HepG2 (cell line): ENCODE results near the gene JUND. TPM values are rescaled to one million over a fixed set of nuclear protein-coding genes. Genes with fewer than 3 reads are reported as not detected.
A peak's percentile ranks its signal among the peaks of the same experiment; 100 is the strongest.

Experiments used
- ATM ChIP-seq: fragments of 450-650 bp; IDR thresholded peaks from 2 replicates; pipeline ENCODE4 v1.7.1; 2017; ENCODE audit warnings: mild to moderate bottlenecking, borderline replicate concordance
- HIC2 ChIP-seq: sonication (generic); formaldehyde crosslinking; IDR thresholded peaks from 2 replicates; pipeline ENCODE4 v1.9.0; 2022; ENCODE audit warnings: low read depth, missing genetic modification reagents
- HMGXB3 ChIP-seq: sonication (generic); formaldehyde crosslinking; IDR thresholded peaks from 2 replicates; pipeline ENCODE4 v1.4.0; 2020; ENCODE audit warnings: missing genetic modification reagents, borderline replicate concordance
- HNF1A ChIP-seq, 2 experiments: sonication (generic) in 1 of 2; formaldehyde crosslinking in 1 of 2; IDR thresholded peaks; 2 replicates each; pipeline versions ENCODE4 v1.4.0 to v1.6.1; 2016 to 2020; ENCODE audit warnings: borderline replicate concordance in 1 of 2, low read depth in 1 of 2, mild to moderate bottlenecking in 1 of 2, missing genetic modification reagents in 1 of 2
- MYNN ChIP-seq: sonication (generic); formaldehyde crosslinking; IDR thresholded peaks from 2 replicates; pipeline ENCODE4 v1.4.0; 2020; ENCODE audit warnings: mild to moderate bottlenecking, low read depth, missing genetic modification reagents
- TEAD2 ChIP-seq: sonication (generic); formaldehyde crosslinking; IDR thresholded peaks from 2 replicates; pipeline ENCODE4 v1.9.0; 2021; ENCODE audit warnings: missing genetic modification reagents
- TFDP2 ChIP-seq: sonication (generic); formaldehyde crosslinking; IDR thresholded peaks from 2 replicates; pipeline ENCODE4 v1.4.0; 2020; ENCODE audit warnings: missing genetic modification reagents
- TRIM22 ChIP-seq: fragments of 450-650 bp; IDR thresholded peaks from 2 replicates; pipeline ENCODE4 v1.6.1; 2017
- ZNF280B ChIP-seq: sonication (generic); formaldehyde crosslinking; IDR thresholded peaks from 2 replicates; pipeline ENCODE4 v1.5.0; 2020; ENCODE audit warnings: missing genetic modification reagents, mild to moderate bottlenecking, borderline replicate concordance
- ZNF766 ChIP-seq: sonication (generic); formaldehyde crosslinking; IDR thresholded peaks from 2 replicates; pipeline ENCODE4 v1.5.0; 2020; ENCODE audit warnings: missing genetic modification reagents, borderline replicate concordance
- ZNF878 ChIP-seq: sonication (generic); formaldehyde crosslinking; IDR thresholded peaks from 2 replicates; pipeline ENCODE4 v1.8.1; 2023; ENCODE audit warnings: mild to moderate bottlenecking, missing genetic modification reagents, moderate library complexity
- polyA plus RNA-seq, 8 experiments: library from polyadenylated mRNA; depleted of rRNA in 3 of 8; stranded (reverse) in 7 of 8; unstranded in 1 of 8; fragments of >200 nt; fragmentation: Illumina TruSeq in 4 of 8; extraction: Trizol in 4 of 8; gene quantifications; 2 replicates each; pipeline versions ENCODE4 v1.2.1 to v1.2.3, GENCODE V29; 2011 to 2016; ENCODE audit warnings: low read depth in 4 of 8, missing spikeins in 1 of 8, mixed read lengths in 1 of 8; ENCODE audit not compliant: insufficient read depth in 1 of 8
- total RNA-seq, 5 experiments: library from RNA; depleted of rRNA; stranded (reverse); fragments of >200 nt; fragmentation: Illumina TruSeq; extraction: Trizol; gene quantifications; 2 replicates each; pipeline ENCODE4 v1.2.3, GENCODE V29; 2016; ENCODE audit warnings: low read depth in 1 of 5

JUND gene
- total and polyA plus RNA-seq, 2 of the 13 experiments (the other 11 are each of a cell fraction or from before 2014, with no cell fraction given) = 41.2 to 59.8 TPM

GRCh38 chr19:18317961-18318800, 36.8 kb upstream of the JUND start (continued):
- TF ChIP-seq TFDP2 (CRISPR knock-in tag) (0 out of 2 replicates have a peak, but pooled peaks have one; percentile 18), MYNN (CRISPR knock-in tag) (no peak), ZNF878 (CRISPR knock-in tag) (no peak), ZNF766 (CRISPR knock-in tag) (no peak), HIC2 (peak; percentile 84), ZNF280B (CRISPR knock-in tag) (0 out of 2 replicates have a peak, but pooled peaks have one; percentile 21), TRIM22 (no peak), HMGXB3 (CRISPR knock-in tag) (no peak), TEAD2 (no peak), HNF1A (IDR thresholded peaks at IDR 0.05; ENCODE audit: low read depth) (0 out of 2 replicates have a peak, but pooled peaks have one; percentile 7), HNF1A (CRISPR knock-in tag; IDR thresholded peaks at IDR 0.05; ENCODE audit: borderline replicate concordance) (0 out of 2 replicates have a peak, but pooled peaks have one; percentile 43), ATM (no peak)
